Measurements from ENCODE around the gene HTR3A.
A peak's percentile ranks its signal among the peaks of the same experiment; 100 is the strongest.

The HTR3A gene

GRCh38 chr11:114019574-114019973 lies 44.7 kb downstream of the HTR3A start:
- H3K27me3 ChIP-seq (ENCODE audit: insufficient read depth, low read length) = no peaks in the 10 kb centered on the region
- H3K9me3 ChIP-seq (ENCODE audit: insufficient read depth, low read depth, low read length) = no peaks in the 10 kb centered on the region
- no peaks in the 10 kb centered on the region for H3K36me3 ChIP-seq (ENCODE audit: insufficient read depth, low read length)
- H3K27ac ChIP-seq (ENCODE audit: low read depth, low read length) = no peak overlapping the region
- no peaks in the 10 kb centered on the region for H3K4me1 ChIP-seq (ENCODE audit: insufficient read depth, low read length)
- no peak overlapping the region for H3K4me3 ChIP-seq (ENCODE audit: low read length)
- no peak overlapping the region for H3K9ac ChIP-seq (ENCODE audit: low read depth, low read length)
- WGBS = 85% methylated on average over 5 of the region's 5 CpGs

GRCh38 chr11:114025329-114025907 lies 50.5 kb downstream of the HTR3A start:
- Histone ChIP-seq H3K4me3 (ENCODE audit: low read length) (no peak overlapping the region), H3K9ac (ENCODE audit: low read depth, low read length) (no peak overlapping the region), H3K9me3 (ENCODE audit: insufficient read depth, low read depth, low read length) (no peaks in the 10 kb centered on the region), H3K36me3 (ENCODE audit: insufficient read depth, low read length) (no peaks in the 10 kb centered on the region), H3K4me1 (ENCODE audit: insufficient read depth, low read length) (no peaks in the 10 kb centered on the region), H3K27ac (ENCODE audit: low read depth, low read length) (no peak overlapping the region), H3K27me3 (ENCODE audit: insufficient read depth, low read length) (no peaks in the 10 kb centered on the region)
- WGBS = 92% methylated on average over 3 of the region's 3 CpGs

- no peaks in the 10 kb centered on the region for H3K36me3 ChIP-seq (ENCODE audit: insufficient read depth, low read length)
- H3K27me3 ChIP-seq (ENCODE audit: insufficient read depth, low read length) = no peaks in the 10 kb centered on the region
- H3K4me1 ChIP-seq (ENCODE audit: insufficient read depth, low read length) = no peaks in the 10 kb centered on the region
- no peak overlapping the region for H3K27ac ChIP-seq (ENCODE audit: low read depth, low read length)
- WGBS = 74% methylated on average over 1 of the region's 1 CpG
- no peak overlapping the region for H3K9ac ChIP-seq (ENCODE audit: low read depth, low read length)
- no peak overlapping the region for H3K4me3 ChIP-seq (ENCODE audit: low read length)
- no peaks in the 10 kb centered on the region for H3K9me3 ChIP-seq (ENCODE audit: insufficient read depth, low read depth, low read length)
These were observed 51.4 kb downstream of the HTR3A start for GRCh38 chr11:114026355-114026754.

GRCh38 chr11:114027391-114027790 lies 52.5 kb downstream of the HTR3A start:
- H3K36me3 ChIP-seq (ENCODE audit: insufficient read depth, low read length) = no peaks in the 10 kb centered on the region
- H3K9me3 ChIP-seq (ENCODE audit: insufficient read depth, low read depth, low read length) = no peaks in the 10 kb centered on the region
- H3K9ac ChIP-seq (ENCODE audit: low read depth, low read length) = no peak overlapping the region
- no peak overlapping the region for H3K4me3 ChIP-seq (ENCODE audit: low read length)
- no peaks in the 10 kb centered on the region for H3K4me1 ChIP-seq (ENCODE audit: insufficient read depth, low read length)
- WGBS = 92% methylated on average over 11 of the region's 11 CpGs
- no peaks in the 10 kb centered on the region for H3K27me3 ChIP-seq (ENCODE audit: insufficient read depth, low read length)
- no peak overlapping the region for H3K27ac ChIP-seq (ENCODE audit: low read depth, low read length)

- no peaks in the 10 kb centered on the region for H3K4me1 ChIP-seq (ENCODE audit: insufficient read depth, low read length)
- WGBS = 70% methylated on average over 3 of the region's 4 CpGs
- H3K4me3 ChIP-seq (ENCODE audit: low read length) = no peak overlapping the region
- no peak overlapping the region for H3K27ac ChIP-seq (ENCODE audit: low read depth, low read length)
- no peaks in the 10 kb centered on the region for H3K9me3 ChIP-seq (ENCODE audit: insufficient read depth, low read depth, low read length)
- H3K36me3 ChIP-seq (ENCODE audit: insufficient read depth, low read length) = no peaks in the 10 kb centered on the region
- no peak overlapping the region for H3K9ac ChIP-seq (ENCODE audit: low read depth, low read length)
- no peaks in the 10 kb centered on the region for H3K27me3 ChIP-seq (ENCODE audit: insufficient read depth, low read length)
These were observed 53.0 kb downstream of the HTR3A start for GRCh38 chr11:114027926-114028325.

GRCh38 chr11:114031246-114031966 lies 56.5 kb downstream of the HTR3A start:
- H3K36me3 ChIP-seq (ENCODE audit: insufficient read depth, low read length) = no peaks in the 10 kb centered on the region
- H3K9me3 ChIP-seq (ENCODE audit: insufficient read depth, low read depth, low read length) = no peaks in the 10 kb centered on the region
- H3K27me3 ChIP-seq (ENCODE audit: insufficient read depth, low read length) = no peaks in the 10 kb centered on the region
- no peak overlapping the region for H3K4me3 ChIP-seq (ENCODE audit: low read length)
- H3K27ac ChIP-seq (ENCODE audit: low read depth, low read length) = no peak overlapping the region
- 91% methylated on average over 16 of the region's 18 CpGs for WGBS
- no peaks in the 10 kb centered on the region for H3K4me1 ChIP-seq (ENCODE audit: insufficient read depth, low read length)
- H3K9ac ChIP-seq (ENCODE audit: low read depth, low read length) = no peak overlapping the region

GRCh38 chr11:114031967-114032320 lies 57.0 kb downstream of the HTR3A start:
- Histone ChIP-seq H3K4me3 (ENCODE audit: low read length) (no peak overlapping the region), H3K27me3 (ENCODE audit: insufficient read depth, low read length) (peaks cover 5% of the 10 kb centered on the region; the same call in 1 of the 2 replicates), H3K27ac (ENCODE audit: low read depth, low read length) (no peak overlapping the region), H3K9me3 (ENCODE audit: insufficient read depth, low read depth, low read length) (no peaks in the 10 kb centered on the region), H3K4me1 (ENCODE audit: insufficient read depth, low read length) (no peaks in the 10 kb centered on the region), H3K36me3 (ENCODE audit: insufficient read depth, low read length) (no peaks in the 10 kb centered on the region), H3K9ac (ENCODE audit: low read depth, low read length) (no peak overlapping the region)
- WGBS = 88% methylated on average over 5 of the region's 5 CpGs

- 96% methylated on average over 5 of the region's 5 CpGs for WGBS
These were observed 58.2 kb downstream of the HTR3A start for GRCh38 chr11:114033066-114033465.

GRCh38 chr11:114033572-114033971 lies 58.7 kb downstream of the HTR3A start:
- Histone ChIP-seq H3K27me3 (ENCODE audit: insufficient read depth, low read length) (peaks cover 6% of the 10 kb centered on the region; the same call in 1 of the 2 replicates), H3K4me3 (ENCODE audit: low read length) (no peak overlapping the region), H3K4me1 (ENCODE audit: insufficient read depth, low read length) (no peaks in the 10 kb centered on the region), H3K9me3 (ENCODE audit: insufficient read depth, low read depth, low read length) (no peaks in the 10 kb centered on the region), H3K9ac (ENCODE audit: low read depth, low read length) (no peak overlapping the region), H3K27ac (ENCODE audit: low read depth, low read length) (no peak overlapping the region), H3K36me3 (ENCODE audit: insufficient read depth, low read length) (no peaks in the 10 kb centered on the region)
- WGBS = 81% methylated on average over 2 of the region's 2 CpGs

More at GRCh38 chr11:114033066-114033465, 58.2 kb downstream of the HTR3A start:
- no peak overlapping the region for H3K4me3 ChIP-seq (ENCODE audit: low read length)
- no peak overlapping the region for H3K9ac ChIP-seq (ENCODE audit: low read depth, low read length)
- H3K4me1 ChIP-seq (ENCODE audit: insufficient read depth, low read length) = no peaks in the 10 kb centered on the region
- no peak overlapping the region for H3K27ac ChIP-seq (ENCODE audit: low read depth, low read length)
- H3K9me3 ChIP-seq (ENCODE audit: insufficient read depth, low read depth, low read length) = no peaks in the 10 kb centered on the region
- no peaks in the 10 kb centered on the region for H3K36me3 ChIP-seq (ENCODE audit: insufficient read depth, low read length)
- peaks cover 6% of the 10 kb centered on the region; the same call in 1 of the 2 replicates for H3K27me3 ChIP-seq (ENCODE audit: insufficient read depth, low read length)

- Histone ChIP-seq H3K4me1 (ENCODE audit: insufficient read depth, low read length) (no peaks in the 10 kb centered on the region), H3K9ac (ENCODE audit: low read depth, low read length) (no peak overlapping the region), H3K27me3 (ENCODE audit: insufficient read depth, low read length) (peaks cover 6% of the 10 kb centered on the region; the same call in 1 of the 2 replicates), H3K27ac (ENCODE audit: low read depth, low read length) (no peak overlapping the region), H3K9me3 (ENCODE audit: insufficient read depth, low read depth, low read length) (no peaks in the 10 kb centered on the region), H3K4me3 (ENCODE audit: low read length) (no peak overlapping the region), H3K36me3 (ENCODE audit: insufficient read depth, low read length) (no peaks in the 10 kb centered on the region)
- WGBS = 93% methylated on average over 11 of the region's 11 CpGs
These were observed 60.0 kb downstream of the HTR3A start for GRCh38 chr11:114034956-114035355.

GRCh38 chr11:114036147-114036811 lies 61.4 kb downstream of the HTR3A start:
- Histone ChIP-seq H3K4me3 (ENCODE audit: low read length) (peak overlapping the region; percentile 7; the same call in 1 of the 2 replicates), H3K9me3 (ENCODE audit: insufficient read depth, low read depth, low read length) (no peaks in the 10 kb centered on the region), H3K9ac (ENCODE audit: low read depth, low read length) (no peak overlapping the region), H3K27me3 (ENCODE audit: insufficient read depth, low read length) (peaks cover 6% of the 10 kb centered on the region; the same call in 1 of the 2 replicates), H3K36me3 (ENCODE audit: insufficient read depth, low read length) (no peaks in the 10 kb centered on the region), H3K4me1 (ENCODE audit: insufficient read depth, low read length) (no peaks in the 10 kb centered on the region), H3K27ac (ENCODE audit: low read depth, low read length) (no peak overlapping the region)
- 7% methylated on average over 37 of the region's 37 CpGs for WGBS

Data from HUES64 (cell line).